Measurements from ENCODE around the gene DENND1C.

DNA sequence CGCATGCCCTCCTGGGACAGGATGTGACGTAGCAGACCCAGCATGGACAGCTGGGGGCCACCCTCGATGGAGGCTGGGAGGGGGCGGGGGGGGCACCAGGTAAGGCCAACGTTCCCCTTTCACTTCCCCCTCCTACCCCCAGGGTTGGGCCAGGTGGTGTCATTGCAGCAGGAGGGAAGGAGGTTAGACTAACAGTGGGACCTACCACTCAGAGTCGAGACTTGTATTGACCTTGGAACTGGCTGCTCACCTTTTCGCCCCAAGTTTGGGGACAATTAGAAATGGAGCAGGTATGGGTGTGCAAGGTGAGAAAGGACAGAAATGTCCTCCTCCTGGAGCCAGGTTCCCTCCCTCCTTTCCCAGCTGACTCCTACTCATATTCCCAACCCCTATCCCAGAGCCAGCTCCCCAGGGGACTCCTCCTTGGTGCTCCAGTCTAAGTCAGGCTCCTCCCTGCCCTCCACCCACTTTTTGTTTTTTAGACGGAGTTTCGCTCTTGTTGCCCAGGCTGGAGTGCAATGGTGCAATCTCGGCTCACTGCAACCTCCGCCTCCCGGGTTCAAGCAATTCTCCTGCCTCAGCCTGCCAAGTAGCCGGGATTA, 39.4 kb downstream of the DENND1C start:
- TF ChIP-seq, protein P1, sequence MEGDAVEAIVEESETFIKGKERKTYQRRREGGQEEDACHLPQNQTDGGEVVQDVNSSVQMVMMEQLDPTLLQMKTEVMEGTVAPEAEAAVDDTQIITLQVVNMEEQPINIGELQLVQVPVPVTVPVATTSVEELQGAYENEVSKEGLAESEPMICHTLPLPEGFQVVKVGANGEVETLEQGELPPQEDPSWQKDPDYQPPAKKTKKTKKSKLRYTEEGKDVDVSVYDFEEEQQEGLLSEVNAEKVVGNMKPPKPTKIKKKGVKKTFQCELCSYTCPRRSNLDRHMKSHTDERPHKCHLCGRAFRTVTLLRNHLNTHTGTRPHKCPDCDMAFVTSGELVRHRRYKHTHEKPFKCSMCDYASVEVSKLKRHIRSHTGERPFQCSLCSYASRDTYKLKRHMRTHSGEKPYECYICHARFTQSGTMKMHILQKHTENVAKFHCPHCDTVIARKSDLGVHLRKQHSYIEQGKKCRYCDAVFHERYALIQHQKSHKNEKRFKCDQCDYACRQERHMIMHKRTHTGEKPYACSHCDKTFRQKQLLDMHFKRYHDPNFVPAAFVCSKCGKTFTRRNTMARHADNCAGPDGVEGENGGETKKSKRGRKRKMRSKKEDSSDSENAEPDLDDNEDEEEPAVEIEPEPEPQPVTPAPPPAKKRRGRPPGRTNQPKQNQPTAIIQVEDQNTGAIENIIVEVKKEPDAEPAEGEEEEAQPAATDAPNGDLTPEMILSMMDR (IDR thresholded peaks at IDR 0.05; ENCODE audit: control extremely low read depth in 1 of 3, insufficient read depth in 1 of 3, low read depth in 1 of 3, low read length in 3 of 3): no peak
- TF ChIP-seq EZH2 (IDR thresholded peaks at IDR 0.05; ENCODE audit: low read depth, low read length, severe bottlenecking): no peak
- no peak for TF ChIP-seq RAD21 (IDR thresholded peaks at IDR 0.05 in 1 of 2, conservative IDR thresholded peaks at IDR 0.05 in 1 of 2; ENCODE audit: low read depth in 2 of 2, low read length in 2 of 2)
- TF ChIP-seq JUN (IDR thresholded peaks at IDR 0.05; ENCODE audit: low read depth, low read length): no peak
- no peak for TF ChIP-seq PHF8 (conservative IDR thresholded peaks at IDR 0.05; ENCODE audit: low read depth, low read length)
- TF ChIP-seq RFX5 (IDR thresholded peaks at IDR 0.05; ENCODE audit: borderline replicate concordance, low read depth, low read length): no peak
